ENCODE measurements around the gene SNX4. TPM values are rescaled to one million over a fixed set of nuclear protein-coding genes. Genes with fewer than 3 reads are reported as not detected.

Gene SNX4
- total RNA-seq, 1 experiment from 2014 or later, result 38.0 TPM

GRCh38 chr3:125433091-125433534 lies 86.9 kb downstream of the SNX4 start:
- BruUV-seq (replicated peaks), result no TSS peak
- CTCF ChIA-PET, result interaction anchor here (0.7 kb wide), 1 partner anchor 412 kb away, joined by 3 read pairs; no protein-coding TSS in a partner anchor
- no peak for TF ChIP-seq CTCF (IDR thresholded peaks at IDR 0.05; ENCODE audit: unreplicated experiment)
- H3K36me3 Mint-ChIP-seq (ENCODE audit: insufficient read depth, unreplicated experiment), result no peaks in the 10 kb centered on the region
- H3K27me3 Mint-ChIP-seq (ENCODE audit: unreplicated experiment), result no peaks in the 10 kb centered on the region
- no peaks in the 10 kb centered on the region for H3K9me3 Mint-ChIP-seq (ENCODE audit: low read depth, unreplicated experiment)
- no peaks in the 10 kb centered on the region for H3K4me1 Mint-ChIP-seq (ENCODE audit: low read depth, unreplicated experiment)
- DNase-seq, result no peak
- no peak overlapping the region for H3K4me3 Mint-ChIP-seq (ENCODE audit: low read depth, unreplicated experiment)
- intact Hi-C loops (cut with micrococcal nuclease; ENCODE audit: unreplicated experiment), result loop anchor here (10.0 kb wide), 1 partner anchor 278 kb away; no protein-coding TSS in a partner anchor
- no peak overlapping the region for H3K27ac Mint-ChIP-seq (ENCODE audit: unreplicated experiment)

- TF ChIP-seq CTCF (IDR thresholded peaks at IDR 0.05; ENCODE audit: unreplicated experiment), result no peak
- no peaks in the 10 kb centered on the region for H3K4me1 Mint-ChIP-seq (ENCODE audit: low read depth, unreplicated experiment)
- no peak overlapping the region for H3K27ac Mint-ChIP-seq (ENCODE audit: unreplicated experiment)
- no peak overlapping the region for H3K4me3 Mint-ChIP-seq (ENCODE audit: low read depth, unreplicated experiment)
- no TSS peak for BruUV-seq (replicated peaks)
- no peaks in the 10 kb centered on the region for H3K36me3 Mint-ChIP-seq (ENCODE audit: insufficient read depth, unreplicated experiment)
- CTCF ChIA-PET, result no interaction called here
- DNase-seq, result no peak
- no peaks in the 10 kb centered on the region for H3K9me3 Mint-ChIP-seq (ENCODE audit: low read depth, unreplicated experiment)
- intact Hi-C loops (cut with micrococcal nuclease; ENCODE audit: unreplicated experiment), result loop anchor here (10.0 kb wide), 1 partner anchor 277 kb away; no protein-coding TSS in a partner anchor
- H3K27me3 Mint-ChIP-seq (ENCODE audit: unreplicated experiment), result no peaks in the 10 kb centered on the region
Measured at GRCh38 chr3:125431912-125432790, 87.9 kb downstream of the SNX4 start.

- H3K4me1 Mint-ChIP-seq (ENCODE audit: low read depth, unreplicated experiment), result no peaks in the 10 kb centered on the region
- no peaks in the 10 kb centered on the region for H3K27me3 Mint-ChIP-seq (ENCODE audit: unreplicated experiment)
- CTCF ChIA-PET, result no interaction called here
- H3K27ac Mint-ChIP-seq (ENCODE audit: unreplicated experiment), result no peak overlapping the region
- H3K36me3 Mint-ChIP-seq (ENCODE audit: insufficient read depth, unreplicated experiment), result no peaks in the 10 kb centered on the region
- no peak for TF ChIP-seq CTCF (IDR thresholded peaks at IDR 0.05; ENCODE audit: unreplicated experiment)
- no peak for DNase-seq
- BruUV-seq (replicated peaks), result no TSS peak
- no peaks in the 10 kb centered on the region for H3K9me3 Mint-ChIP-seq (ENCODE audit: low read depth, unreplicated experiment)
- intact Hi-C loops (cut with micrococcal nuclease; ENCODE audit: unreplicated experiment), result loop anchor here (10.0 kb wide), 1 partner anchor 277 kb away; no protein-coding TSS in a partner anchor
- no peak overlapping the region for H3K4me3 Mint-ChIP-seq (ENCODE audit: low read depth, unreplicated experiment)
Measured at GRCh38 chr3:125431391-125431790, 88.6 kb downstream of the SNX4 start.

- Mint-ChIP-seq H3K4me3 (ENCODE audit: low read depth, unreplicated experiment) (no peak overlapping the region), H3K4me1 (ENCODE audit: low read depth, unreplicated experiment) (no peaks in the 10 kb centered on the region), H3K36me3 (ENCODE audit: insufficient read depth, unreplicated experiment) (no peaks in the 10 kb centered on the region), H3K27ac (ENCODE audit: unreplicated experiment) (no peak overlapping the region), H3K9me3 (ENCODE audit: low read depth, unreplicated experiment) (no peaks in the 10 kb centered on the region), H3K27me3 (ENCODE audit: unreplicated experiment) (no peaks in the 10 kb centered on the region)
- intact Hi-C loops (cut with micrococcal nuclease; ENCODE audit: unreplicated experiment), result no loop called here
- CTCF ChIA-PET, result no interaction called here
- no peak for TF ChIP-seq CTCF (IDR thresholded peaks at IDR 0.05; ENCODE audit: unreplicated experiment)
- no peak for DNase-seq
- BruUV-seq (replicated peaks), result no TSS peak
Measured at GRCh38 chr3:125428216-125428830, 91.7 kb downstream of the SNX4 start.

Measured in Calu3 (cell line).